HG03457 (cell line): ENCODE data around the gene ZNF277.
"Not testable (repeated sequence)": the region's sequence is repeated elsewhere in the genome, so short reads cannot be mapped to it uniquely, and the experiment has no call there.

Source experiments
- ATAC-seq: cut with Tn5 transposase; IDR thresholded peaks from one replicate; pipeline ENCODE4 v1.9.1; 2021; ENCODE audit warnings: moderate number of reproducible peaks; ENCODE audit not compliant: unreplicated experiment

Gene ZNF277

GRCh38 chr7:112383671-112384417, 177.3 kb downstream of the ZNF277 start:
- no peak for ATAC-seq

GRCh38 chr7:112385516-112385915, 179.0 kb downstream of the ZNF277 start:
- ATAC-seq, result no peak

- ATAC-seq, result no peak
These were observed 180.1 kb downstream of the ZNF277 start for GRCh38 chr7:112386619-112387018.

GRCh38 chr7:112390167-112390566, 183.7 kb downstream of the ZNF277 start:
- no peak for ATAC-seq

GRCh38 chr7:112391079-112391821, 184.8 kb downstream of the ZNF277 start:
- ATAC-seq, result not testable (repeated sequence)

- not testable (repeated sequence) for ATAC-seq
These were observed 185.4 kb downstream of the ZNF277 start for GRCh38 chr7:112391841-112392286.
